Neural cell (in vitro differentiated cells): ENCODE results near the gene ZCCHC13. TPM values are rescaled to one million over a fixed set of nuclear protein-coding genes. Genes with fewer than 3 reads are reported as not detected.
A peak's percentile ranks its signal among the peaks of the same experiment; 100 is the strongest.

ENCODE experiments used
- H2AFZ ChIP-seq: fragments of 200-600, 300-800 bp; sonication (generic), shearing (Covaris generic); 2 replicates; pipeline ENCODE4 v1.6.0; 2014; ENCODE audit warnings: low read depth, mild to moderate bottlenecking, antibody characterized with exemption, low read length, moderate library complexity
- H3F3A ChIP-seq: fragments of 200-600 bp; shearing (Covaris generic); 2 replicates; pipeline ENCODE4 v1.6.1; 2016; ENCODE audit warnings: mild to moderate bottlenecking, moderate library complexity, mixed read lengths, antibody characterized with exemption, low read length; ENCODE audit not compliant: insufficient read depth, poor library complexity, severe bottlenecking
- H3K27ac ChIP-seq: fragments of 200-600, 300-800 bp; sonication (generic), shearing (Covaris generic); 2 replicates; pipeline ENCODE4 v1.5.1; 2014; ENCODE audit warnings: mild to moderate bottlenecking, low read length, moderate library complexity
- H3K27me3 ChIP-seq: fragments of 300-800, 200-600 bp; sonication (generic), shearing (Covaris generic); 2 replicates; pipeline ENCODE4 v1.6.0; 2014; ENCODE audit warnings: mild to moderate bottlenecking, low read depth, low read length, moderate library complexity; ENCODE audit not compliant: insufficient read depth
- H3K36me3 ChIP-seq: fragments of 300-800, 200-600 bp; sonication (generic), shearing (Covaris generic); 2 replicates; pipeline ENCODE4 v1.5.1; 2014; ENCODE audit warnings: mild to moderate bottlenecking, antibody characterized with exemption, low read length, moderate library complexity; ENCODE audit not compliant: insufficient read depth
- H3K4me2 ChIP-seq: fragments of 300-800, 200-600 bp; sonication (generic), shearing (Covaris generic); 2 replicates; pipeline ENCODE4 v1.6.0; 2014; ENCODE audit warnings: mild to moderate bottlenecking, low read length
- H3K4me3 ChIP-seq: fragments of 300-800, 200-600 bp; sonication (generic), shearing (Covaris generic); 2 replicates; pipeline ENCODE4 v1.5.1; 2014; ENCODE audit warnings: mild to moderate bottlenecking, low read length, moderate library complexity
- H3K79me2 ChIP-seq: fragments of 200-600 bp; shearing (Covaris generic); replicated peaks from 2 replicates; pipeline ENCODE4 v1.6.0; 2014; ENCODE audit warnings: mild to moderate bottlenecking, low read length, moderate library complexity; ENCODE audit not compliant: insufficient read depth
- H3K9ac ChIP-seq: fragments of 300-800, 200-600 bp; sonication (generic), shearing (Covaris generic); 2 replicates; pipeline ENCODE4 v1.6.1; 2016; ENCODE audit warnings: mild to moderate bottlenecking, low read length, mixed read lengths
- H3K9me2 ChIP-seq: fragments of 200-600 bp; shearing (Covaris generic); 2 replicates; pipeline ENCODE4 v1.6.1; 2016; ENCODE audit warnings: mild to moderate bottlenecking, low read length, mixed read lengths; ENCODE audit not compliant: insufficient read depth
- H3K9me3 ChIP-seq: fragments of 200-600, 300-800 bp; sonication (generic), shearing (Covaris generic); 2 replicates; pipeline ENCODE4 v1.6.1; 2016; ENCODE audit warnings: mild to moderate bottlenecking, mixed run types, low read length, moderate library complexity, mixed read lengths
- H4K20me1 ChIP-seq: fragments of 200-600 bp; shearing (Covaris generic); 2 replicates; pipeline ENCODE4 v1.6.1; 2016; ENCODE audit warnings: mild to moderate bottlenecking, mixed run types; ENCODE audit not compliant: insufficient read depth
- EP300 ChIP-seq: fragments of 450-650 bp; conservative IDR thresholded peaks from 2 replicates; pipeline ENCODE4 v1.6.1; 2014; ENCODE audit warnings: antibody characterized with exemption, mild to moderate bottlenecking, moderate library complexity; ENCODE audit not compliant: poor library complexity, severe bottlenecking
- EZH2 ChIP-seq: fragments of 200-600, 300-800 bp; shearing (Covaris generic), sonication (generic); IDR thresholded peaks from 2 replicates; pipeline ENCODE4 v1.6.1; 2014; ENCODE audit warnings: antibody characterized with exemption, low read length, borderline replicate concordance, mild to moderate bottlenecking; ENCODE audit not compliant: insufficient read depth, poor library complexity, severe bottlenecking
- MXI1 ChIP-seq: fragments of 450-650 bp; conservative IDR thresholded peaks from 2 replicates; pipeline ENCODE4 v1.6.1; 2014; ENCODE audit warnings: antibody characterized with exemption, mild to moderate bottlenecking; ENCODE audit not compliant: poor library complexity, severe bottlenecking
- POLR2AphosphoS5 ChIP-seq: IDR thresholded peaks from 2 replicates; pipeline ENCODE4 v1.6.1; 2012
- RAD21 ChIP-seq: fragments of 450-650 bp; conservative IDR thresholded peaks from 2 replicates; pipeline ENCODE4 v1.6.1; 2014; ENCODE audit warnings: antibody characterized with exemption, mild to moderate bottlenecking, moderate library complexity
- REST ChIP-seq: IDR thresholded peaks from 2 replicates; pipeline ENCODE4 v1.6.1; 2012; ENCODE audit warnings: borderline replicate concordance
- SMC3 ChIP-seq: fragments of 450-650 bp; conservative IDR thresholded peaks from 2 replicates; pipeline ENCODE4 v1.6.1; 2014; ENCODE audit warnings: antibody characterized with exemption, mild to moderate bottlenecking, moderate library complexity; ENCODE audit not compliant: poor library complexity
- TAF1 ChIP-seq: IDR thresholded peaks from 2 replicates; pipeline ENCODE4 v1.6.1; 2012; ENCODE audit warnings: low read depth
- polyA plus RNA-seq: library from polyadenylated mRNA; depleted of rRNA; stranded (reverse); fragments of >200 nt; gene quantifications from 2 replicates; pipeline ENCODE4 v1.2.3, GENCODE V29; 2014
- TF ChIP-seq, protein P1 (sequence below): fragments of 450-650 bp; IDR thresholded peaks from 2 replicates; pipeline ENCODE4 v1.5.1; 2014; ENCODE audit warnings: antibody characterized with exemption, mild to moderate bottlenecking, moderate library complexity; ENCODE audit not compliant: poor library complexity, severe bottlenecking

The ZCCHC13 gene
- polyA plus RNA-seq, 1 donor from 2014 or later = not detected

GRCh38 chrX:74343343-74344279 is 39.6 kb downstream of the ZCCHC13 start:
- H3K36me3 ChIP-seq = no peaks in the 10 kb centered on the region
- H3K79me2 ChIP-seq = no peaks in the 10 kb centered on the region
- H3K9me3 ChIP-seq = no peaks in the 10 kb centered on the region
- no peak for TF ChIP-seq POLR2AphosphoS5
- TF ChIP-seq EZH2 = no peak
- peak; percentile 79 for TF ChIP-seq RAD21
- TF ChIP-seq TAF1 = no peak
- TF ChIP-seq SMC3 = peak; percentile 82
- TF ChIP-seq REST = no peak
- TF ChIP-seq MXI1 = no peak
- TF ChIP-seq, protein P1, sequence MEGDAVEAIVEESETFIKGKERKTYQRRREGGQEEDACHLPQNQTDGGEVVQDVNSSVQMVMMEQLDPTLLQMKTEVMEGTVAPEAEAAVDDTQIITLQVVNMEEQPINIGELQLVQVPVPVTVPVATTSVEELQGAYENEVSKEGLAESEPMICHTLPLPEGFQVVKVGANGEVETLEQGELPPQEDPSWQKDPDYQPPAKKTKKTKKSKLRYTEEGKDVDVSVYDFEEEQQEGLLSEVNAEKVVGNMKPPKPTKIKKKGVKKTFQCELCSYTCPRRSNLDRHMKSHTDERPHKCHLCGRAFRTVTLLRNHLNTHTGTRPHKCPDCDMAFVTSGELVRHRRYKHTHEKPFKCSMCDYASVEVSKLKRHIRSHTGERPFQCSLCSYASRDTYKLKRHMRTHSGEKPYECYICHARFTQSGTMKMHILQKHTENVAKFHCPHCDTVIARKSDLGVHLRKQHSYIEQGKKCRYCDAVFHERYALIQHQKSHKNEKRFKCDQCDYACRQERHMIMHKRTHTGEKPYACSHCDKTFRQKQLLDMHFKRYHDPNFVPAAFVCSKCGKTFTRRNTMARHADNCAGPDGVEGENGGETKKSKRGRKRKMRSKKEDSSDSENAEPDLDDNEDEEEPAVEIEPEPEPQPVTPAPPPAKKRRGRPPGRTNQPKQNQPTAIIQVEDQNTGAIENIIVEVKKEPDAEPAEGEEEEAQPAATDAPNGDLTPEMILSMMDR = peak; percentile 72
- no peak for TF ChIP-seq EP300
- no peaks in the 10 kb centered on the region for H4K20me1 ChIP-seq
- H3K9me2 ChIP-seq = no peaks in the 10 kb centered on the region
- no peak overlapping the region for H2AFZ ChIP-seq
- H3K4me3 ChIP-seq = no peak overlapping the region
- no peak overlapping the region for H3K27ac ChIP-seq
- no peaks in the 10 kb centered on the region for H3F3A ChIP-seq
- no peak overlapping the region for H3K4me2 ChIP-seq
- H3K27me3 ChIP-seq = no peaks in the 10 kb centered on the region
- no peak overlapping the region for H3K9ac ChIP-seq

DNA sequence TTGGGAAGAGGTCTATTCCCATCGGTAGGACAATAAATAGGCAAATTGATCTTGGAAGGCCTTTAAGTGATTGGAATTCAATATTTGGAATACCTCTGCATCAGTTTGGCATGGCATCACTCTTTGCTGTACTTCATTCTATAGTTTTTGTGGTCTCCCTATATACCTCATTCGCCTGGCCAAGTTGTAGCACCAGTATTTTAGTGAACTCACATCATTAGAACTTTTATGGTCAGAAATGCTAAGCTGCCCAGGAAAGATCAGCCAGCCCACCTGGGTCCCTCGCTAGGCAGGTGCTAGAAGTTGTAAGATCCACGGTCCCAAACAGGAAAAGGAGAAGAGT is 40.3 kb downstream of the ZCCHC13 start:
- no peaks in the 10 kb centered on the region for H4K20me1 ChIP-seq
- H3K79me2 ChIP-seq = no peaks in the 10 kb centered on the region
- H2AFZ ChIP-seq = no peak overlapping the region
- H3K4me3 ChIP-seq = no peak overlapping the region
- TF ChIP-seq EZH2 (no peak), EP300 (no peak), SMC3 (peak; percentile 14), RAD21 (no peak), POLR2AphosphoS5 (no peak), REST (no peak), MXI1 (no peak), TAF1 (no peak)
- TF ChIP-seq, protein P1 = peak; percentile 4
- no peak overlapping the region for H3K27ac ChIP-seq
- no peak overlapping the region for H3K9ac ChIP-seq
- no peaks in the 10 kb centered on the region for H3K9me3 ChIP-seq
- H3K4me2 ChIP-seq = no peak overlapping the region
- no peaks in the 10 kb centered on the region for H3K36me3 ChIP-seq
- no peaks in the 10 kb centered on the region for H3F3A ChIP-seq
- no peaks in the 10 kb centered on the region for H3K9me2 ChIP-seq
- H3K27me3 ChIP-seq = no peaks in the 10 kb centered on the region
